IMR-90 (cell line): ENCODE results near the gene MECP2. TPM values are rescaled to one million over a fixed set of nuclear protein-coding genes. Genes with fewer than 3 reads are reported as not detected.

Experiments
- ATAC-seq: fragments of 200-7000 bp; cut with Tn5 transposase; 2 replicates; pipeline ENCODE4 v1.9.1; 2020; ENCODE audit warnings: low read depth, mild to moderate bottlenecking, moderate library complexity
- BruUV-seq: library from RNA; stranded (reverse); fragments of 400-500 nt; replicated peaks from 2 replicates; lab custom pipeline; 2021; lab: Mats Ljungman, UMichigan
- CTCF ChIA-PET: fragments of 300-600 bp; formaldehyde crosslinking; extraction: SDS; loops from one replicate; lab custom pipeline; 2021; ENCODE audit warnings: antibody characterized with exemption; lab: Yijun Ruan, JAX
- POLR2A ChIA-PET: fragments of 300-600 bp; sonication (Branson Sonifier 250); formaldehyde crosslinking; loops from one replicate; lab custom pipeline; 2022; ENCODE audit warnings: antibody characterized with exemption; ENCODE audit not compliant: unreplicated experiment; lab: Charles Lee
- DNase-seq: peaks from one replicate; pipeline ENCODE4 v3.0.0; 2013
- H2AFZ ChIP-seq: replicated peaks from 2 replicates; pipeline ENCODE3; 2013; ENCODE audit warnings: low read length, mild to moderate bottlenecking; ENCODE audit not compliant: poor library complexity
- H2AK5ac ChIP-seq: 2 replicates; pipeline ENCODE4 v1.6.1; 2013; ENCODE audit warnings: low read depth, low read length, inconsistent platforms
- H2AK9ac ChIP-seq: replicated peaks from 2 replicates; pipeline ENCODE3; 2013; ENCODE audit warnings: mild to moderate bottlenecking, low read depth, low read length, moderate library complexity; ENCODE audit not compliant: poor library complexity
- H2BK120ac ChIP-seq: 2 replicates; pipeline ENCODE4 v1.6.1; 2013; ENCODE audit warnings: low read depth, low read length, inconsistent platforms
- H2BK15ac ChIP-seq: 3 replicates; pipeline ENCODE4 v1.6.1; 2013; ENCODE audit warnings: low read depth, low read length, inconsistent platforms
- H2BK20ac ChIP-seq: 2 replicates; pipeline ENCODE4 v1.6.1; 2013; ENCODE audit warnings: low read depth, mild to moderate bottlenecking, inconsistent platforms, low read length, moderate library complexity
- H2BK5ac ChIP-seq: 2 replicates; pipeline ENCODE4 v1.6.1; 2013; ENCODE audit warnings: mild to moderate bottlenecking, low read depth, low read length, inconsistent platforms; ENCODE audit not compliant: poor library complexity, severe bottlenecking
- H3K14ac ChIP-seq: replicated peaks from 2 replicates; pipeline ENCODE4 v1.6.1; 2013; ENCODE audit warnings: low read depth, low read length, inconsistent platforms
- H3K18ac ChIP-seq: 2 replicates; pipeline ENCODE4 v1.6.1; 2013; ENCODE audit warnings: low read depth, low read length, control low read depth
- H3K23ac ChIP-seq: 2 replicates; pipeline ENCODE4 v1.6.1; 2013; ENCODE audit warnings: low read depth, low read length, inconsistent platforms
- H3K27ac ChIP-seq: 2 replicates; pipeline ENCODE4 v1.5.1; 2013; ENCODE audit warnings: mild to moderate bottlenecking, control low read depth, low read length; ENCODE audit not compliant: insufficient read depth
- H3K27me3 ChIP-seq: 2 replicates; pipeline ENCODE4 v1.6.1; 2013; ENCODE audit warnings: low read length; ENCODE audit not compliant: control insufficient read depth, insufficient read depth
- H3K36me3 ChIP-seq: 2 replicates; pipeline ENCODE4 v1.6.1; 2013; ENCODE audit warnings: low read length, mixed read lengths; ENCODE audit not compliant: control insufficient read depth, insufficient read depth
- H3K4ac ChIP-seq: 2 replicates; pipeline ENCODE4 v1.6.1; 2013; ENCODE audit warnings: low read depth, low read length, inconsistent platforms
- H3K4me1 ChIP-seq: 2 replicates; pipeline ENCODE4 v1.6.1; 2013; ENCODE audit warnings: low read length, mixed read lengths; ENCODE audit not compliant: control insufficient read depth, insufficient read depth
- H3K4me2 ChIP-seq: 2 replicates; pipeline ENCODE4 v1.6.1; 2013; ENCODE audit warnings: low read depth, mild to moderate bottlenecking, control low read depth, low read length, moderate library complexity
- H3K4me3 ChIP-seq: 2 replicates; pipeline ENCODE4 v1.5.1; 2013; ENCODE audit warnings: low read depth, mild to moderate bottlenecking, control low read depth, low read length, moderate library complexity; ENCODE audit not compliant: insufficient read depth
- H3K56ac ChIP-seq: 2 replicates; pipeline ENCODE4 v1.6.1; 2013; ENCODE audit warnings: low read length, inconsistent platforms; ENCODE audit not compliant: insufficient read depth; ENCODE audit errors: extremely low read depth
- H3K79me1 ChIP-seq, 2 experiments: 2 replicates each; pipeline ENCODE4 v1.6.1; 2013; ENCODE audit warnings: low read length in 2 of 2, inconsistent platforms in 1 of 2, low read depth in 1 of 2
- H3K9ac ChIP-seq: 2 replicates; pipeline ENCODE4 v1.6.1; 2013; ENCODE audit warnings: low read depth, low read length, control low read depth
- H3K9me1 ChIP-seq: 2 replicates; pipeline ENCODE4 v1.6.1; 2013; ENCODE audit warnings: low read length, inconsistent platforms; ENCODE audit not compliant: insufficient read depth
- H3K9me3 ChIP-seq: 2 replicates; pipeline ENCODE4 v1.6.1; 2013; ENCODE audit warnings: low read length; ENCODE audit not compliant: control insufficient read depth, insufficient read depth
- H4K20me1 ChIP-seq: 2 replicates; pipeline ENCODE4 v1.6.1; 2013; ENCODE audit warnings: low read length, inconsistent platforms; ENCODE audit not compliant: insufficient read depth
- H4K5ac ChIP-seq: 2 replicates; pipeline ENCODE4 v1.6.1; 2013; ENCODE audit warnings: mild to moderate bottlenecking, low read depth, low read length, control low read depth
- H4K8ac ChIP-seq, 2 experiments: 2 replicates each; pipeline ENCODE4 v1.6.1; 2013; ENCODE audit warnings: low read depth in 2 of 2, low read length in 2 of 2, control low read depth in 1 of 2, inconsistent platforms in 1 of 2
- H4K91ac ChIP-seq: 2 replicates; pipeline ENCODE4 v1.6.1; 2013; ENCODE audit warnings: low read depth, low read length, inconsistent platforms; ENCODE audit not compliant: insufficient read depth
- BHLHE40 ChIP-seq: fragments of 150-350 bp; IDR thresholded peaks from 2 replicates; pipeline ENCODE4 v1.6.1; 2016; ENCODE audit warnings: mild to moderate bottlenecking, low read depth, low read length
- CEBPB ChIP-seq: IDR thresholded peaks from 2 replicates; pipeline ENCODE4 v1.6.1; 2012; ENCODE audit warnings: low read depth, low read length, improper control_type of control experiment
- CHD1 ChIP-seq: IDR thresholded peaks from 2 replicates; pipeline ENCODE4 v1.6.1; 2012; ENCODE audit warnings: low read depth, low read length, improper control_type of control experiment
- FOS ChIP-seq: fragments of 150-350 bp; IDR thresholded peaks from 2 replicates; pipeline ENCODE4 v1.6.1; 2016; ENCODE audit warnings: low read depth, low read length
- MAZ ChIP-seq: IDR thresholded peaks from 2 replicates; pipeline ENCODE4 v1.6.1; 2012; ENCODE audit warnings: low read depth, mild to moderate bottlenecking, low read length, improper control_type of control experiment, moderate library complexity, borderline replicate concordance
- NFE2L2 ChIP-seq: fragments of 150-350 bp; IDR thresholded peaks from 2 replicates; pipeline ENCODE4 v1.6.1; 2016; ENCODE audit warnings: low read depth, mild to moderate bottlenecking, low read length
- RCOR1 ChIP-seq: IDR thresholded peaks from 2 replicates; pipeline ENCODE4 v1.6.1; 2012; ENCODE audit warnings: mild to moderate bottlenecking, low read length, improper control_type of control experiment; ENCODE audit not compliant: insufficient replicate concordance
- RFX5 ChIP-seq: IDR thresholded peaks from 2 replicates; pipeline ENCODE4 v1.8.0; 2012; ENCODE audit warnings: low read depth, mild to moderate bottlenecking, low read length, moderate library complexity
- SMC3 ChIP-seq: fragments of 150-350 bp; IDR thresholded peaks from 2 replicates; pipeline ENCODE4 v1.6.1; 2016; ENCODE audit warnings: low read depth, mild to moderate bottlenecking, antibody characterized with exemption, low read length, moderate library complexity
- WGBS, 2 experiments: methylation state at CpG; one replicate each; pipeline versions ENCODE4 v1.1.5 to v1.1.7; 2013; ENCODE audit warnings: missing lambda C conversion rate in 2 of 2; ENCODE audit not compliant: insufficient read length in 1 of 2; ENCODE audit errors: extremely low coverage in 2 of 2; 5-methylcytosine and 5-hydroxymethylcytosine counted together
- dilution Hi-C: fragments of 300-500 bp; cut with HindIII; formaldehyde crosslinking; loops from one replicate; pipeline ENCODE4 v1.14.3; 2018; ENCODE audit warnings: low sequenced_read_pairs; ENCODE audit not compliant: unreplicated experiment
- in situ Hi-C: fragments of 300-500 bp; cut with MboI; formaldehyde crosslinking; loops from 3 replicates; pipeline ENCODE4 v1.14.3; 2019; ENCODE audit warnings: low sequenced_read_pairs, inconsistent platforms, mixed read lengths
- intact Hi-C: fragments of 100-400 bp; cut with micrococcal nuclease; formaldehyde crosslinking; loops from 2 replicates; pipeline ENCODE4 v1.10.0; 2022
- polyA plus RNA-seq, 3 experiments: library from polyadenylated mRNA; depleted of rRNA; stranded (reverse); fragments of >200 nt; gene quantifications; 2 replicates each; pipeline ENCODE4 v1.2.3, GENCODE V29; 2012; ENCODE audit warnings: low replicate concordance in 1 of 3
- total RNA-seq: library from RNA; depleted of rRNA; stranded (reverse); fragments of >200 nt; gene quantifications from 2 replicates; pipeline ENCODE4 v1.2.3, GENCODE V29; 2012
- TF ChIP-seq, protein P1 (sequence below): fragments of 150-350 bp; IDR thresholded peaks from 2 replicates; pipeline ENCODE4 v1.6.1; 2017; ENCODE audit warnings: mild to moderate bottlenecking, antibody characterized with exemption, low read length, low read depth
- TF ChIP-seq, protein P2 (sequence below): conservative IDR thresholded peaks from 2 replicates; pipeline ENCODE4 v1.5.1; 2012; ENCODE audit warnings: mild to moderate bottlenecking, low read depth, low read length, improper control_type of control experiment

Gene MECP2
- total and polyA plus RNA-seq, 2 of the 4 experiments (the other 2 are of a cell fraction), result 8.4 to 10.1 TPM

DNA sequence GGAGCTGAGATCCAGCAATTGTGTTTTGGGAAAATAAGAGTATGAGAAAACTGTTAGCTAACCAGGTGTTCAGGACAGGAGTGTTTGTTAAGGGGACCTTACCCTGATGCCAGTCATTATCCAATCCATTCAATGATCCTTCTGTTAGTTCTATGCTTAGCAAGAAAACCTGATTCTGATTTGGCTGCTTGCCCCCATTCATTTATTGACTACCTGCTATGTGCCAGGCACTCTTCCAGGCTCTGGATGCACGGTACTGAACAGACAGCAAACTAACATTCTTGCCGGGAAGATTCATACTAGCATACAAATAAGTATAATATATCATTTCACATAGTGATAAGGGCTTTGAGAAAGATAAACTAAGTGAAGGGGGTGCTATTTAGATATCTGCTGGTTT lies 1.0 kb upstream of the MECP2 start:
- H4K5ac ChIP-seq, result no peak overlapping the region
- no peak overlapping the region for H2AFZ ChIP-seq
- no peak overlapping the region for H3K4ac ChIP-seq
- no peak for DNase-seq
- no peak overlapping the region for H2BK20ac ChIP-seq
- peaks cover 0 to 21% of the 10 kb centered on the region in 2 experiments; a peak in 1 of 4 replicates for H3K79me1 ChIP-seq
- no peak overlapping the region for H3K18ac ChIP-seq
- no peak overlapping the region for H3K56ac ChIP-seq
- H4K8ac ChIP-seq, result peak overlapping the region in 1 of 2 experiments; percentile 84; a peak in 1 of 4 replicates
- H3K27ac ChIP-seq, result no peak overlapping the region
- peaks cover 3% of the 10 kb centered on the region; the same call in 1 of the 2 replicates for H3K27me3 ChIP-seq
- no peak overlapping the region for H3K4me3 ChIP-seq
- TF ChIP-seq RCOR1 (no peak), NFE2L2 (no peak), CEBPB (no peak), BHLHE40 (no peak), RFX5 (no peak), CHD1 (no peak), FOS (no peak), SMC3 (no peak), MAZ (no peak)
- TF ChIP-seq, protein P1, sequence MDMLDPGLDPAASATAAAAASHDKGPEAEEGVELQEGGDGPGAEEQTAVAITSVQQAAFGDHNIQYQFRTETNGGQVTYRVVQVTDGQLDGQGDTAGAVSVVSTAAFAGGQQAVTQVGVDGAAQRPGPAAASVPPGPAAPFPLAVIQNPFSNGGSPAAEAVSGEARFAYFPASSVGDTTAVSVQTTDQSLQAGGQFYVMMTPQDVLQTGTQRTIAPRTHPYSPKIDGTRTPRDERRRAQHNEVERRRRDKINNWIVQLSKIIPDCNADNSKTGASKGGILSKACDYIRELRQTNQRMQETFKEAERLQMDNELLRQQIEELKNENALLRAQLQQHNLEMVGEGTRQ, result no peak
- TF ChIP-seq, protein P2, sequence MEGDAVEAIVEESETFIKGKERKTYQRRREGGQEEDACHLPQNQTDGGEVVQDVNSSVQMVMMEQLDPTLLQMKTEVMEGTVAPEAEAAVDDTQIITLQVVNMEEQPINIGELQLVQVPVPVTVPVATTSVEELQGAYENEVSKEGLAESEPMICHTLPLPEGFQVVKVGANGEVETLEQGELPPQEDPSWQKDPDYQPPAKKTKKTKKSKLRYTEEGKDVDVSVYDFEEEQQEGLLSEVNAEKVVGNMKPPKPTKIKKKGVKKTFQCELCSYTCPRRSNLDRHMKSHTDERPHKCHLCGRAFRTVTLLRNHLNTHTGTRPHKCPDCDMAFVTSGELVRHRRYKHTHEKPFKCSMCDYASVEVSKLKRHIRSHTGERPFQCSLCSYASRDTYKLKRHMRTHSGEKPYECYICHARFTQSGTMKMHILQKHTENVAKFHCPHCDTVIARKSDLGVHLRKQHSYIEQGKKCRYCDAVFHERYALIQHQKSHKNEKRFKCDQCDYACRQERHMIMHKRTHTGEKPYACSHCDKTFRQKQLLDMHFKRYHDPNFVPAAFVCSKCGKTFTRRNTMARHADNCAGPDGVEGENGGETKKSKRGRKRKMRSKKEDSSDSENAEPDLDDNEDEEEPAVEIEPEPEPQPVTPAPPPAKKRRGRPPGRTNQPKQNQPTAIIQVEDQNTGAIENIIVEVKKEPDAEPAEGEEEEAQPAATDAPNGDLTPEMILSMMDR, result no peak
- no peak overlapping the region for H2BK15ac ChIP-seq
- no peak for ATAC-seq
- in situ Hi-C loops (no loop called here), intact Hi-C loops (loop anchor here (5.0 kb wide), 1 partner anchor 51 kb away; no protein-coding TSS in a partner anchor), dilution Hi-C loops (no loop called here)
- H3K4me2 ChIP-seq, result no peak overlapping the region
- no peak overlapping the region for H2AK5ac ChIP-seq
- no TSS peak for BruUV-seq
- WGBS, 2 experiments, result no CpG with 5 or more reads among the region's 2 CpGs
- H4K20me1 ChIP-seq, result peaks cover 31% of the 10 kb centered on the region
- no peak overlapping the region for H2AK9ac ChIP-seq
- CTCF ChIA-PET, result no interaction called here
- no peak overlapping the region for H3K9ac ChIP-seq
- H4K91ac ChIP-seq, result no peak overlapping the region
- no peak overlapping the region for H2BK120ac ChIP-seq
- no peak overlapping the region for H3K23ac ChIP-seq
- peaks cover 12% of the 10 kb centered on the region; the same call in 1 of the 2 replicates for H3K9me1 ChIP-seq
- H2BK5ac ChIP-seq, result no peak overlapping the region
- POLR2A ChIA-PET, result no interaction called here
- H3K4me1 ChIP-seq, result peaks cover 5% of the 10 kb centered on the region
- 0 out of 2 replicates have a peak, but pooled peaks cover 1% of the 10 kb centered on the region for H3K36me3 ChIP-seq
- no peak overlapping the region for H3K14ac ChIP-seq
- no peaks in the 10 kb centered on the region for H3K9me3 ChIP-seq
